HL-60 (cell line): ENCODE results near the gene NMNAT2.

Experiments
- DNase-seq, 2 experiments: peaks; one replicate each; pipeline ENCODE4 v3.0.0-alpha.2; 2010 to 2020; ENCODE audit warnings: low read depth in 1 of 2, low spot score in 1 of 2
- H3K27ac ChIP-seq: fragments of 250-450 bp; sonication (Bioruptor Pico); replicated peaks from 2 replicates; pipeline ENCODE4 v1.5.1; 2020; ENCODE audit warnings: mild to moderate bottlenecking, moderate library complexity
- H3K27me3 ChIP-seq: fragments of 250-450 bp; sonication (Bioruptor Pico); 2 replicates; pipeline ENCODE4 v1.5.1; 2021; ENCODE audit warnings: mild to moderate bottlenecking, moderate library complexity; ENCODE audit not compliant: insufficient read depth, poor library complexity, severe bottlenecking
- H3K4me3 ChIP-seq: replicated peaks from 2 replicates; pipeline ENCODE4 v1.5.1; 2011; ENCODE audit warnings: mild to moderate bottlenecking, control low read depth, low read length; ENCODE audit not compliant: insufficient read depth
- CTCF ChIP-seq: IDR thresholded peaks from one replicate; pipeline ENCODE4 v1.5.1; 2011; ENCODE audit warnings: low read length, control low read depth, inconsistent platforms; ENCODE audit not compliant: insufficient read depth
- GABPA ChIP-seq: IDR thresholded peaks from 2 replicates; pipeline ENCODE4 v1.6.1; 2012; ENCODE audit warnings: low read depth
- POLR2AphosphoS5 ChIP-seq: IDR thresholded peaks from 2 replicates; pipeline ENCODE4 v1.6.1; 2012; ENCODE audit warnings: low read depth
- REST ChIP-seq: IDR thresholded peaks from 2 replicates; pipeline ENCODE4 v1.6.1; 2012; ENCODE audit warnings: low read depth; ENCODE audit not compliant: insufficient replicate concordance
- SPI1 ChIP-seq: IDR thresholded peaks from 2 replicates; pipeline ENCODE4 v1.6.1; 2012; ENCODE audit warnings: low read depth, mild to moderate bottlenecking, borderline replicate concordance

NMNAT2 gene

GRCh38 chr1:183355181-183355580 is 63.0 kb downstream of the NMNAT2 start:
- DNase-seq, result no peak
- no peak for TF ChIP-seq POLR2AphosphoS5
- TF ChIP-seq CTCF, result no peak
- no peak for TF ChIP-seq SPI1
- TF ChIP-seq GABPA, result no peak
- no peak for TF ChIP-seq REST
- Histone ChIP-seq H3K4me3 (no peak overlapping the region), H3K27ac (no peak overlapping the region), H3K27me3 (no peaks in the 10 kb centered on the region)

- H3K4me3 ChIP-seq, result no peak overlapping the region
- no peak for DNase-seq
- TF ChIP-seq POLR2AphosphoS5 (no peak), GABPA (no peak), SPI1 (no peak), CTCF (no peak), REST (no peak)
- no peak overlapping the region for H3K27ac ChIP-seq
- H3K27me3 ChIP-seq, result no peaks in the 10 kb centered on the region
Observed at GRCh38 chr1:183353597-183353996, 64.6 kb downstream of the NMNAT2 start.

- Histone ChIP-seq H3K4me3 (no peak overlapping the region), H3K27ac (no peak overlapping the region), H3K27me3 (no peaks in the 10 kb centered on the region)
- no peak for TF ChIP-seq GABPA
- no peak for TF ChIP-seq CTCF
- no peak for DNase-seq
Observed at GRCh38 chr1:183349201-183349711, 68.9 kb downstream of the NMNAT2 start.

GRCh38 chr1:183346276-183346732 is 71.9 kb downstream of the NMNAT2 start:
- Histone ChIP-seq H3K27me3 (no peaks in the 10 kb centered on the region), H3K4me3 (no peak overlapping the region), H3K27ac (peak overlapping the region; percentile 16)
- TF ChIP-seq CTCF (no peak), SPI1 (peak; percentile 29; the same call in 1 of the 2 replicates)
- DNase-seq, result peak; percentile 18 to 32
